HEK293T (cell line): ENCODE results near the gene GRM4.

ENCODE experiments used
- HDGF ChIP-seq: fragments of 450-650 bp; IDR thresholded peaks from 2 replicates; pipeline ENCODE4 v1.6.1; 2017; ENCODE audit warnings: antibody characterized with exemption, borderline replicate concordance
- NFRKB ChIP-seq: fragments of 450-650 bp; IDR thresholded peaks from 2 replicates; pipeline ENCODE4 v1.6.1; 2016; ENCODE audit warnings: mild to moderate bottlenecking, moderate library complexity

DNA sequence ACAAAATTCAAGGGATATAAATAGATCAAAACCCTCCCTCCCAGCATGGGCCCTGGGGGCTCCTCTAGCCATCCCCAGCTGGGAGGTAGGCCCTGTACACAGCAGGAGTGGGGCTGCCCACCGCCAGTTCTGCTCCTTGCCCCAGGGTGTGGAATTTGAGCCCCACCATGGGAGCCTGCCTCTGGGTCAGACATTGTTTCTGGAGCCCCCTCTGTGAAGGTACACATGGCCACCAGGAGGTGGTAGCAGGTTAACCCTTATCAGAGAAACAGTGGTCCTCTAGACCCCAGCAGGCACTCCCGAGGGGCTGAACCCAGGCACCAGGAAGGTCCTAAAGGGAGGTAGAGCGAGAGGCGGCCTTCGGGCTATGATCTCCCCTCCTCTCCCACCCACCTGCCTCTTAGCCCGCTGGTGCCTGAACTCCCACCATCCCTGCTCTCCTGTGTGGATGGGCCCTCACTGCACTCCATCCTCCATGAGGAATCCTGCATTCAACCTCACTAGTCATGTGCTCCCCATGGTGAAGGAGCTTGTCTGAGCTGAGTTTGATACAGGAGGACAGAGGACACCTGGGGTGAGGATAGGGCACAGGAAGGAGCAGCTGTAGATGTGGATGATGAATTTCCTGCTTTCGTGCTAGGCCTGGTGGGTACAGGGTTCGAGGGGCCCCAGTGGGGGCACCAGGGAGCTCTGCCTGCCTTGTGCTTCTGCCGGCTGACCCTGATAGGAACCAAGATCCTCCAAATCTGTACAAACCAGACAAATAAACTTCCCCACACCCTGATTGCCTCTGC lies 114.9 kb downstream of the GRM4 start:
- TF ChIP-seq HDGF (no peak), NFRKB (no peak)
